Osteoblast (primary cell): ENCODE results near the gene SLC23A2. TPM values are rescaled to one million over a fixed set of nuclear protein-coding genes. Genes with fewer than 3 reads are reported as not detected.

Experiments
- DNase-seq: peaks from one replicate; pipeline ENCODE4 v3.0.0; 2011; ENCODE audit warnings: low spot score, mixed read lengths; ENCODE audit not compliant: insufficient read length; ENCODE audit errors: missing footprints
- H2AFZ ChIP-seq: 2 replicates; pipeline ENCODE4 v1.6.0; 2011; ENCODE audit warnings: mild to moderate bottlenecking, low read length
- H3K27ac ChIP-seq: 2 replicates; pipeline ENCODE4 v1.5.1; 2011; ENCODE audit warnings: mild to moderate bottlenecking, low read depth, low read length, moderate library complexity
- H3K27me3 ChIP-seq: 2 replicates; pipeline ENCODE4 v1.6.0; 2012; ENCODE audit warnings: mild to moderate bottlenecking, control low read depth, inconsistent platforms, low read length, moderate library complexity; ENCODE audit not compliant: insufficient read depth
- H3K36me3 ChIP-seq: 2 replicates; pipeline ENCODE4 v1.5.1; 2011; ENCODE audit warnings: mild to moderate bottlenecking, low read length, control low read depth, moderate library complexity; ENCODE audit not compliant: insufficient read depth
- H3K4me1 ChIP-seq: 2 replicates; pipeline ENCODE4 v1.5.1; 2011; ENCODE audit warnings: mild to moderate bottlenecking, low read length, control low read depth, moderate library complexity; ENCODE audit not compliant: insufficient read depth
- H3K4me2 ChIP-seq: 2 replicates; pipeline ENCODE4 v1.6.0; 2011; ENCODE audit warnings: mild to moderate bottlenecking, low read length; ENCODE audit not compliant: insufficient read depth
- H3K4me3 ChIP-seq: fragments of 200-600 bp; sonication (generic); 3 replicates; pipeline ENCODE4 v1.5.1; 2012; ENCODE audit warnings: mild to moderate bottlenecking, low read length, inconsistent platforms; ENCODE audit not compliant: insufficient read depth
- H3K79me2 ChIP-seq: 2 replicates; pipeline ENCODE4 v1.6.0; 2012; ENCODE audit warnings: mild to moderate bottlenecking, low read length, control low read depth, inconsistent platforms; ENCODE audit not compliant: insufficient read depth
- H3K9me3 ChIP-seq: 2 replicates; pipeline ENCODE4 v1.5.1; 2011; ENCODE audit warnings: low read depth, low read length, control low read depth
- H4K20me1 ChIP-seq: 2 replicates; pipeline ENCODE4 v1.6.0; 2012; ENCODE audit warnings: mild to moderate bottlenecking, low read length, control low read depth; ENCODE audit not compliant: insufficient read depth
- CTCF ChIP-seq: IDR thresholded peaks from 2 replicates; pipeline ENCODE4 v1.5.1; 2011; ENCODE audit warnings: mild to moderate bottlenecking, low read depth, low read length, moderate library complexity; ENCODE audit errors: extremely low read depth
- total RNA-seq: library from RNA; depleted of rRNA; stranded (reverse); fragments of >200 nt; gene quantifications from 2 replicates; pipeline ENCODE4 v1.2.3, GENCODE V29; 2012

Gene SLC23A2
- total RNA-seq, 1 donor = 20.6 TPM

DNA sequence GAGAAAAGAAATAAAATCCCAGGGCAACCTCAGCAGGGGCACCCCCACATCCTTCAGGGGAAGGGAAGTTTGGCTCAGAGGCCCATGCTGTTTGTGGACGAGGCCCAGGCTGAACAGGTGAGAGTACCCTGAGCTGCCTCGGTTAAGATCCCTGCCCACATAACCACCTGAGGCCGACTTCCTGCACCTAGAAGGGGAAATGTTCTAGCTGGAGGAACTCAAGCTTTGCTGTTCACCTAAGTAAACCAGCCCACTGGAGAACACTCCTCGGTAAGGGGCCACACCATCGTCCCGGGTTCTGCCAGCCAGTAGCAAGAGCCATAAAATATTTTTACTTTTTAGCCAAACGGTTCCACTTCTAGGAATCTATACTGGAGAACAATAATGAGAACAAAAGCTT is 88.2 kb downstream of the SLC23A2 start:
- Histone ChIP-seq H4K20me1 (peaks cover 14% of the 10 kb centered on the region), H2AFZ (no peak overlapping the region), H3K4me1 (no peaks in the 10 kb centered on the region), H3K4me3 (no peak overlapping the region), H3K9me3 (no peaks in the 10 kb centered on the region), H3K36me3 (no peaks in the 10 kb centered on the region), H3K79me2 (no peaks in the 10 kb centered on the region), H3K27me3 (no peaks in the 10 kb centered on the region), H3K27ac (no peak overlapping the region), H3K4me2 (no peak overlapping the region)
- TF ChIP-seq CTCF = no peak
- DNase-seq = no peak

GRCh38 chr20:4912380-4913142 is 88.7 kb downstream of the SLC23A2 start:
- H3K79me2 ChIP-seq = no peaks in the 10 kb centered on the region
- TF ChIP-seq CTCF = no peak
- H2AFZ ChIP-seq = no peak overlapping the region

DNA sequence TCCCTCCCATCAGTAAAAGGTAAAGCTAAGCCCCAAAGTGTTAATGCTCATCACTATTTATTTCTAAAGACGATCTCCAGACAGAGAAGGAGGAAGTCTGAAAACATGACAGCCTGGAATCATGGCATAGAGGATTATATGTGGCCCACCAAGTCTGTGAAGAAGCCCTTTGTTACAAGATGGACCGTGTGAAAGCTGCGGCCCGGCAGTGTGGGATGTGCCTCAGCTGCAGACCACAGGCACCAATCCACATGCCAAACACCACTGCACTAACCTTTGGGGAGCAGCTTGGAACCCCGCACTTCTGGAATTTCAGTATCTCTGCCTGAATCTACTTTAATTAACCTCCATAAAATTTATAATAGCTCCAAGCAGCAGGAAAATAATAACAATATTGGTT is 90.4 kb downstream of the SLC23A2 start:
- Histone ChIP-seq H3K36me3 (no peaks in the 10 kb centered on the region), H3K9me3 (no peaks in the 10 kb centered on the region), H3K79me2 (no peaks in the 10 kb centered on the region), H3K27me3 (no peaks in the 10 kb centered on the region), H3K4me1 (no peaks in the 10 kb centered on the region), H2AFZ (no peak overlapping the region), H3K4me3 (no peak overlapping the region), H3K4me2 (no peak overlapping the region), H4K20me1 (peaks cover 6% of the 10 kb centered on the region), H3K27ac (no peak overlapping the region)
- TF ChIP-seq CTCF = no peak
- no peak for DNase-seq

More at GRCh38 chr20:4912380-4913142, 88.7 kb downstream of the SLC23A2 start:
- H3K36me3 ChIP-seq = no peaks in the 10 kb centered on the region
- H3K9me3 ChIP-seq = no peaks in the 10 kb centered on the region
- no peaks in the 10 kb centered on the region for H3K4me1 ChIP-seq
- H3K27me3 ChIP-seq = no peaks in the 10 kb centered on the region
- H3K4me3 ChIP-seq = no peak overlapping the region
- H4K20me1 ChIP-seq = peaks cover 10% of the 10 kb centered on the region
- no peak overlapping the region for H3K4me2 ChIP-seq
- no peak for DNase-seq
- H3K27ac ChIP-seq = no peak overlapping the region

GRCh38 chr20:4905613-4906012 is 95.7 kb downstream of the SLC23A2 start:
- H3K4me3 ChIP-seq = no peak overlapping the region
- H3K27ac ChIP-seq = no peak overlapping the region
- no peaks in the 10 kb centered on the region for H3K9me3 ChIP-seq
- no peak for DNase-seq
- no peaks in the 10 kb centered on the region for H3K79me2 ChIP-seq
- peaks cover 6% of the 10 kb centered on the region for H4K20me1 ChIP-seq
- H3K4me1 ChIP-seq = no peaks in the 10 kb centered on the region
- no peak overlapping the region for H3K4me2 ChIP-seq
- no peak for TF ChIP-seq CTCF
- H2AFZ ChIP-seq = no peak overlapping the region
- H3K36me3 ChIP-seq = no peaks in the 10 kb centered on the region
- no peaks in the 10 kb centered on the region for H3K27me3 ChIP-seq
